Progenitor cell of endocrine pancreas (in vitro differentiated cells): Measurements from ENCODE around the gene SLC4A1. TPM values are rescaled to one million over a fixed set of nuclear protein-coding genes. Genes with fewer than 3 reads are reported as not detected.

ENCODE experiments used
- DNase-seq: peaks from one replicate; pipeline ENCODE4 v3.0.0; 2021; ENCODE audit warnings: low spot score; ENCODE audit not compliant: unreplicated experiment
- H3K27ac Mint-ChIP-seq: 2 replicates; pipeline ENCODE4 v1.8.0; 2021; ENCODE audit warnings: mild to moderate bottlenecking, moderate library complexity, mixed read lengths
- H3K27me3 Mint-ChIP-seq: 2 replicates; pipeline ENCODE4 v1.8.0; 2021; ENCODE audit warnings: mixed read lengths
- H3K36me3 Mint-ChIP-seq: 2 replicates; pipeline ENCODE4 v1.8.0; 2022; ENCODE audit warnings: mixed read lengths; ENCODE audit not compliant: insufficient read depth
- H3K4me1 Mint-ChIP-seq: 2 replicates; pipeline ENCODE4 v1.8.0; 2021; ENCODE audit warnings: low read depth, mixed read lengths
- H3K4me3 Mint-ChIP-seq: 2 replicates; pipeline ENCODE4 v1.8.0; 2021; ENCODE audit warnings: low read depth, mild to moderate bottlenecking, moderate library complexity, mixed read lengths
- H3K9me3 Mint-ChIP-seq: 2 replicates; pipeline ENCODE4 v1.8.0; 2021; ENCODE audit warnings: low read depth, mixed read lengths
- total RNA-seq: library from RNA; stranded (reverse); gene quantifications from 2 replicates; pipeline ENCODE4 v1.2.1, GENCODE V29; 2021
- TF ChIP-seq, protein P1 (sequence below): fragments of 200-600 bp; sonication (generic); IDR thresholded peaks from one replicate; pipeline ENCODE4 v1.5.0; 2021; ENCODE audit warnings: antibody characterized with exemption, mild to moderate bottlenecking; ENCODE audit not compliant: unreplicated experiment

Gene SLC4A1
- total RNA-seq, 1 donor from 2014 or later, result not detected

DNA sequence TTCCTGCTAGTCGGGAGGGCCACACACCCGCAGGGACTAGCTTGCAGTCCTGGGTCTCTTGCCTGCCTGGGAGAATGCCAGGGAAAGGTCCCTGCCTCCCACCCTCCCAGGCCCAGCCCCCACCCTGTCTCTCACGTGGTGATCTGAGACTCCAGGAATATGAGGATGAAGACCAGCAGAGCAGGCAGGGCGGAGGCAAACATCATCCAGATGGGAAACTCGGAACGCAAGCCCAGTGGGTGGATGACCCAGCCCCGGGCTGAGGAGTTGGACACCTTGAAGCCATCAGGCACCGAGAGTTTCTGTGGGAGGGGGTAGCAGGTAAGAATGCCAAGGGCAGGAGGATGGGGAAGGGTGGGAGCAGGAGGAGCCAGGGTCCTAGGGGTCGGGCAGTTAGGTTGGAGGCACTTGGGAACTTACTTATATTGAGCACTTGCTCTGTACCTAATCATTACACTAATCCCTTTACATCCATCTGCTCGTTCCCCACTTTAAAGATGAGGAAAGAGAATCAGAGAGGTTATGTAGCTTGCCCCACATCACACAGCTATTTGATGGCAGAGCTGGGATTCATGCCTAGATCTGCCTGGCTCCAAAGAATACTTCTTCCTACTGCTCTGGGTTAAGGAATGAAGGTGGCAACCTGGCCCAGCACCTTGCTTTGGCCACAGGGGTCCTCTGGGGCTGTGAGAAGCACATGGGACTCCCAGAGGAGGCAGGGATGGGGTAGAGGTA, 13.4 kb downstream of the SLC4A1 start:
- TF ChIP-seq, protein P1, sequence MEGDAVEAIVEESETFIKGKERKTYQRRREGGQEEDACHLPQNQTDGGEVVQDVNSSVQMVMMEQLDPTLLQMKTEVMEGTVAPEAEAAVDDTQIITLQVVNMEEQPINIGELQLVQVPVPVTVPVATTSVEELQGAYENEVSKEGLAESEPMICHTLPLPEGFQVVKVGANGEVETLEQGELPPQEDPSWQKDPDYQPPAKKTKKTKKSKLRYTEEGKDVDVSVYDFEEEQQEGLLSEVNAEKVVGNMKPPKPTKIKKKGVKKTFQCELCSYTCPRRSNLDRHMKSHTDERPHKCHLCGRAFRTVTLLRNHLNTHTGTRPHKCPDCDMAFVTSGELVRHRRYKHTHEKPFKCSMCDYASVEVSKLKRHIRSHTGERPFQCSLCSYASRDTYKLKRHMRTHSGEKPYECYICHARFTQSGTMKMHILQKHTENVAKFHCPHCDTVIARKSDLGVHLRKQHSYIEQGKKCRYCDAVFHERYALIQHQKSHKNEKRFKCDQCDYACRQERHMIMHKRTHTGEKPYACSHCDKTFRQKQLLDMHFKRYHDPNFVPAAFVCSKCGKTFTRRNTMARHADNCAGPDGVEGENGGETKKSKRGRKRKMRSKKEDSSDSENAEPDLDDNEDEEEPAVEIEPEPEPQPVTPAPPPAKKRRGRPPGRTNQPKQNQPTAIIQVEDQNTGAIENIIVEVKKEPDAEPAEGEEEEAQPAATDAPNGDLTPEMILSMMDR, result no peak
- Mint-ChIP-seq H3K4me3 (no peak overlapping the region), H3K9me3 (no peaks in the 10 kb centered on the region), H3K36me3 (no peaks in the 10 kb centered on the region), H3K27ac (no peak overlapping the region), H3K27me3 (peaks cover 19% of the 10 kb centered on the region), H3K4me1 (no peaks in the 10 kb centered on the region)
- DNase-seq, result no peak

DNA sequence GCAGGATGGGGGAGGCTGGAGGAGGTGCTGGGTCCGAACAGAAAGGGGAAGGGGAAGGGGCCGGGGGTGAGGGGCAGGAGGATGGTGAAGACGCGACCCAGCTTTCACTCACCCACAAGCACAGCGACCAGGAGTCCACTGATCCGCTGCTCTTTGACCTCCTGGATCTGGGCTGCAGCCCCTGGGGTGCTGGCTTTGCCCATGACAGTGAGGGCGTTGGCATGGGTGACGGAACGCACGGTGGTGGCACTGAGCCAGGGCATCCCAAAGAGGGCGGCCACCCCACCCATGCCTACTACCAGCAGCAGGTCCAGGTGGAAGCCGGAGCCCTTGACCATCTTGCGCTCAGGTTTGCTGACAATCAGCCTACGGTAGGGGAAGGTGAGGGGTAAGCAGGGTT, 14.9 kb downstream of the SLC4A1 start:
- Mint-ChIP-seq H3K4me3 (no peak overlapping the region), H3K27ac (no peak overlapping the region), H3K9me3 (no peaks in the 10 kb centered on the region), H3K36me3 (no peaks in the 10 kb centered on the region), H3K27me3 (peaks cover 19% of the 10 kb centered on the region), H3K4me1 (no peaks in the 10 kb centered on the region)
- TF ChIP-seq, protein P1, result no peak
- no peak for DNase-seq

DNA sequence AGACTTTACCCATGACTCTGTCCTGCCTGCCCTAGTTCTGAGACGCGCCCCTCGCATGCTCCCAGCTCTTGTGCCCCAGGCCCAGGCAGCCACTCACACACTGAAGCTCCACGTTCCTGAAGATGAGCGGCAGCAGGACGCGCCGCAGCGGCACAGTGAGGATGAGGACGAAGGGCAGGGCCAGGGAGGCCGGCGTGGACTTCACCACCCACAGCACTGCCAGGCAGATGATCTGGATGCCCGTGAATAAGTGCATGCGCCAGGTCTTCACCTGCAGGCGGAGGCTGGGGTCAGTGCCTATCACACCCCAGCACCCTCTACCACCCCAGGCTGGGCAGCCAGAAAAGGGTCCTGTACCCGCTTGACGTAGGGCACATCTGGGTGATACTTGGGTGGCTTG, 16.9 kb downstream of the SLC4A1 start:
- Mint-ChIP-seq H3K36me3 (no peaks in the 10 kb centered on the region), H3K9me3 (no peaks in the 10 kb centered on the region), H3K27me3 (peaks cover 8% of the 10 kb centered on the region), H3K27ac (no peak overlapping the region), H3K4me1 (peaks cover 2% of the 10 kb centered on the region), H3K4me3 (no peak overlapping the region)
- TF ChIP-seq, protein P1, result no peak
- DNase-seq, result no peak

- Mint-ChIP-seq H3K4me1 (peaks cover 7% of the 10 kb centered on the region), H3K27me3 (peaks cover 4% of the 10 kb centered on the region), H3K27ac (no peak overlapping the region), H3K4me3 (no peak overlapping the region), H3K36me3 (no peaks in the 10 kb centered on the region), H3K9me3 (no peaks in the 10 kb centered on the region)
- DNase-seq, result no peak
- TF ChIP-seq, protein P1, result no peak
These were observed 18.3 kb downstream of the SLC4A1 start for GRCh38 chr17:44249501-44250246.

- no peak for DNase-seq
- Mint-ChIP-seq H3K4me1 (peaks cover 9% of the 10 kb centered on the region), H3K9me3 (no peaks in the 10 kb centered on the region), H3K36me3 (no peaks in the 10 kb centered on the region), H3K4me3 (no peak overlapping the region), H3K27me3 (no peaks in the 10 kb centered on the region), H3K27ac (no peak overlapping the region)
- TF ChIP-seq, protein P1, result no peak
These were observed 19.8 kb downstream of the SLC4A1 start for GRCh38 chr17:44247876-44248736.
